Mucosa of rectum (tissue), 2 donors: ENCODE results near the gene RBM6.

Source experiments
- H3K27ac ChIP-seq, 2 donors: one replicate each; pipeline ENCODE4 v1.7.0; 2013; ENCODE audit warnings: inconsistent platforms in 2 of 2, low read depth in 2 of 2, low read length in 2 of 2
- H3K27me3 ChIP-seq, 2 donors: one replicate each; pipeline ENCODE4 v1.7.0; 2013; ENCODE audit warnings: low read length in 2 of 2; ENCODE audit not compliant: control insufficient read depth in 2 of 2, insufficient read depth in 2 of 2
- H3K36me3 ChIP-seq, 2 donors: one replicate each; pipeline ENCODE4 v1.7.0; 2013; ENCODE audit warnings: low read length in 2 of 2; ENCODE audit not compliant: control insufficient read depth in 2 of 2, insufficient read depth in 2 of 2
- H3K4me1 ChIP-seq, 2 donors: one replicate each; pipeline ENCODE4 v1.7.0; 2013; ENCODE audit warnings: low read length in 2 of 2, mild to moderate bottlenecking in 1 of 2; ENCODE audit not compliant: control insufficient read depth in 2 of 2, insufficient read depth in 2 of 2
- H3K4me3 ChIP-seq, 2 donors: one replicate each; pipeline ENCODE4 v1.7.0; 2013; ENCODE audit warnings: low read length in 2 of 2
- H3K9ac ChIP-seq, 2 donors: one replicate each; pipeline ENCODE4 v1.7.0; 2013; ENCODE audit warnings: low read length in 2 of 2, low read depth in 1 of 2, mild to moderate bottlenecking in 1 of 2
- H3K9me3 ChIP-seq, 2 donors: one replicate each; pipeline ENCODE4 v1.7.0; 2013; ENCODE audit warnings: low read length in 2 of 2; ENCODE audit not compliant: control insufficient read depth in 2 of 2
- donor health status: healthy.
- donor health status: Normal muscosa, but diverticular disease.

Gene RBM6, protein sequence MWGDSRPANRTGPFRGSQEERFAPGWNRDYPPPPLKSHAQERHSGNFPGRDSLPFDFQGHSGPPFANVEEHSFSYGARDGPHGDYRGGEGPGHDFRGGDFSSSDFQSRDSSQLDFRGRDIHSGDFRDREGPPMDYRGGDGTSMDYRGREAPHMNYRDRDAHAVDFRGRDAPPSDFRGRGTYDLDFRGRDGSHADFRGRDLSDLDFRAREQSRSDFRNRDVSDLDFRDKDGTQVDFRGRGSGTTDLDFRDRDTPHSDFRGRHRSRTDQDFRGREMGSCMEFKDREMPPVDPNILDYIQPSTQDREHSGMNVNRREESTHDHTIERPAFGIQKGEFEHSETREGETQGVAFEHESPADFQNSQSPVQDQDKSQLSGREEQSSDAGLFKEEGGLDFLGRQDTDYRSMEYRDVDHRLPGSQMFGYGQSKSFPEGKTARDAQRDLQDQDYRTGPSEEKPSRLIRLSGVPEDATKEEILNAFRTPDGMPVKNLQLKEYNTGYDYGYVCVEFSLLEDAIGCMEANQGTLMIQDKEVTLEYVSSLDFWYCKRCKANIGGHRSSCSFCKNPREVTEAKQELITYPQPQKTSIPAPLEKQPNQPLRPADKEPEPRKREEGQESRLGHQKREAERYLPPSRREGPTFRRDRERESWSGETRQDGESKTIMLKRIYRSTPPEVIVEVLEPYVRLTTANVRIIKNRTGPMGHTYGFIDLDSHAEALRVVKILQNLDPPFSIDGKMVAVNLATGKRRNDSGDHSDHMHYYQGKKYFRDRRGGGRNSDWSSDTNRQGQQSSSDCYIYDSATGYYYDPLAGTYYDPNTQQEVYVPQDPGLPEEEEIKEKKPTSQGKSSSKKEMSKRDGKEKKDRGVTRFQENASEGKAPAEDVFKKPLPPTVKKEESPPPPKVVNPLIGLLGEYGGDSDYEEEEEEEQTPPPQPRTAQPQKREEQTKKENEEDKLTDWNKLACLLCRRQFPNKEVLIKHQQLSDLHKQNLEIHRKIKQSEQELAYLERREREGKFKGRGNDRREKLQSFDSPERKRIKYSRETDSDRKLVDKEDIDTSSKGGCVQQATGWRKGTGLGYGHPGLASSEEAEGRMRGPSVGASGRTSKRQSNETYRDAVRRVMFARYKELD

DNA sequence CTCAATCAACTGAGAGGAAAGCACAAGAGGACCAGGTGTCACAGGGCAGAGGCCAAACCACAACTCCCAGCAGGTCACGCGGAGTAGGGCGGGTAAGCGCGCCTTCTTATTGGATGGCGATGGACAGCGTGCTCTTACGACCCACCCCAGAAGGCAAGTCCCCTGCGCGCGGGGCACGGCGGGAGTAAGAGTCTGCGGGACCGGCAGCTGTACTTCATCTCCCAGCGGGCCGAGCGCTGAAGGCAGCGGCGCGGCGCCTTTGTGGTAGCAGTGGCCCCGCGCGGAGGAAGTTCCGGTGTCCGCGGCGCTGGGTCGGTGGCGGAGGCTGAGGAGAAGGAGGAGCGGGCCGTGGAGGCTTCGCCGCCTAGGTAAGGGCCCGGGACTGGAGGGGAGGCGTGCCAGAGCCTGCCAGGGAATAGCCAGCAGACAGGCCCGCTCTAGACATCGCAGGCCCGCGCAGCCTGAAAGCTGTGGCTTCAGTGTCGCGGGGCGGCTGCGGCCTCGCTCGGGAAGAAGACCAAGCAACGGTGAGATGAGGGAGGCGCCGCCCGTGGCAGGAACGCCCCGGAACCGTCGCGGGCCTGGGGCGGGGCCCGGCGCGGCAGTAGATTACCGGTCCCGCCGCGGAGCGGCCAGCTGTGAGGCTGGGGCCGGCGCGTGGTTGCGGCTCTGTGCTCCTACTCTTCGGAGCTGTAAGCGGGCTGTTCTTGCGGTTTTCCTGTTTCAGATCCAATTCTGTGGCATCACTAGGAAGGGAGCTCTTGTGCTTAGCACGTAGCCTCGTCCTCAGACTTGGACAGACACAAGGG is at the start of gene RBM6:
Gene RBM6 (plus strand): TSS at position 293 of the 809 bp plus-strand sequence. CDS start 22,492 bp downstream, outside the sequence.
- Histone ChIP-seq H3K9me3 (no peaks in the 10 kb centered on the region), H3K4me3 (peak within 1 kb of the TSS; percentile 95 to 96), H3K36me3 (no peaks in the 10 kb centered on the region), H3K9ac (peak within 1 kb of the TSS; percentile 86 to 88), H3K27ac (peak within 1 kb of the TSS; percentile 98), H3K27me3 (no peaks in the 10 kb centered on the region), H3K4me1 (peaks cover 7 to 8% of the 10 kb centered on the region in 2 donors)

DNA sequence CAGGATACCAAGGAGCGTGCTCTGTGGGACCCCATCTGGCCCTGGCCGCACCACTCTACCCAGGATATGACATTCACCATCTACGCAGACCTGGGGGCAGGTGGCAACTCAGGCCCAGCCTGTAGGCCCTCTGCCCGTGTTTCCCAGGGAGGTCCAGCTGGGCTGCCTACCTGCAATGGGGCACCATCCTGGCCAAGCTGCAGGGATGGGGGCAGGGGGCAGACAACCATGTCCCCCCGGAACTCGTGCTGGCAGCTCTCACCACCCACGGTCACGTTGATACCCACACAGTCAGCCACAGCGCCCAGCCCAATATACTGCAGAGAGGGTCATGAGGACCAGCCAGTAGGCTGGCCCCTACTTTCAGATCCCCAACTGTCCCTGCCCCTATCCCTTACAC is 44.2 kb upstream of the RBM6 start:
- H3K4me3 ChIP-seq: no peak overlapping the region
- peaks cover 15 to 21% of the 10 kb centered on the region in 2 donors for H3K4me1 ChIP-seq
- H3K9ac ChIP-seq: no peak overlapping the region
- peaks cover 43% of the 10 kb centered on the region in 2 donors for H3K36me3 ChIP-seq
- no peak overlapping the region for H3K27ac ChIP-seq
- no peaks in the 10 kb centered on the region for H3K9me3 ChIP-seq
- no peaks in the 10 kb centered on the region for H3K27me3 ChIP-seq

DNA sequence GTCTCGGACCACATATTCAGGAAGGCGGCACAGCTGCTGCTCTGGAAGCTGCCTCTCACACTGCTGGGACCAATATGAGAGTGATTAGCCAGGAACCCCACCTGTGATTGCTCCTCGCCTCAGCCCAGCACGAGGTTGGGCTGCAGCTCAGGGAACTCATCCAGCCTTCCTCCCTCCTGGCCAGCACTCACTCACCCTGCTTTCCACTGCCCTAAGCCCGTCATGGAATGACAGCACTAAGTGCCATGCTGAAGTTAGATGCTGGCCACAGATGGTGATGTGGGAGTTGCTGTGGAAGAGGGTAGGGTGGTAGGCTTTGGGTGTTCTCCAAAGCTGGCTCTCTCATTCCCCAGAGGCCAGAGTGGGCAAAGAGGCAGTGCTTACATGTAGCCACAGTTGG is 43.6 kb upstream of the RBM6 start:
- no peak overlapping the region for H3K27ac ChIP-seq
- H3K4me1 ChIP-seq: peaks cover 20 to 27% of the 10 kb centered on the region in 2 donors
- no peak overlapping the region for H3K9ac ChIP-seq
- no peak overlapping the region for H3K4me3 ChIP-seq
- peaks cover 38 to 41% of the 10 kb centered on the region in 2 donors for H3K36me3 ChIP-seq
- H3K27me3 ChIP-seq: no peaks in the 10 kb centered on the region
- H3K9me3 ChIP-seq: no peaks in the 10 kb centered on the region

DNA sequence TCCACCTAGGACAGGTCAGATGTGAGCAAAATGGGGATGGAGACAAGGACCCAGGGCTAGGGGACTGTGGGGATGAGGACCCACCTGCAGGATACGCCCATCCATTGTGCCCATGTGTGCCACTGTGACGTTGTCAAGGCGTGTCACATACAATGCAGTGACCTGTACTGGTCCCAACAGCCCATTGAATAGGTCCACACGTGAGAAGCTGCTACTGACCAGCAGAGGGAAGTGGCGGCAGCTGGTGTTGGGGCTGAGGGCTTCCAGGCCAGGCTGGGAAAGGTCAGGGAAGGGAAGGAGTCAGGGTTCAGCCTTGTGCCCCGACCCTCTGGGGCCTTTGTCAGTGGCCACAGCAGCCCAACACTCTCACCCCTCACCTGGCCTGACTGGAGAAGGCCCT is 41.0 kb upstream of the RBM6 start:
- Histone ChIP-seq H3K36me3 (peaks cover 34 to 38% of the 10 kb centered on the region in 2 donors), H3K27me3 (no peaks in the 10 kb centered on the region), H3K4me1 (peaks cover 37 to 46% of the 10 kb centered on the region in 2 donors), H3K27ac (no peak overlapping the region), H3K4me3 (no peak overlapping the region), H3K9ac (peak overlapping the region in 1 of 2 donors; percentile 39), H3K9me3 (no peaks in the 10 kb centered on the region)

DNA sequence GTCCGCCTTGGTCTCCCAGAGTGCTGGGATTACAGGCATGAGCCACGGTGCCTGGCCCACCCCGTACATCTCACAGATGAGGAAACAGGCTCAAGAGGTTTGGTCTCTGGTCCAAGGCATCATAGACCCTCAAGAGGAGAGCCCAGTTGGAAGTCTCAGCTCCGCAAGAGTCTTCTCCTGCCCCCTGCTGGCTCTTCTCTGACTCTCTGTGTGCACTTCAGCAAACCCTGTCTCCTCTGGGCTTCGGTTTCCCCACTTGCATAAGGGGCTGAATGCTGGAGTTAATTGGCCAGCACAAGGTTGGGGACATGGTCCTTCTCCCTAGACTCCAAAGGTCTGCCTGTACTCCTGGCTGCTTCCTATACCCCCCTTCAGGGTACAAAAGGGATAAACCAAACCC is 40.1 kb upstream of the RBM6 start:
- Histone ChIP-seq H3K9ac (peak overlapping the region; percentile 60 to 78), H3K9me3 (no peaks in the 10 kb centered on the region), H3K4me1 (peaks cover 44 to 55% of the 10 kb centered on the region in 2 donors), H3K36me3 (peaks cover 34 to 38% of the 10 kb centered on the region in 2 donors), H3K4me3 (peak overlapping the region; percentile 33 to 52), H3K27ac (peak overlapping the region; percentile 97 to 98), H3K27me3 (no peaks in the 10 kb centered on the region)

DNA sequence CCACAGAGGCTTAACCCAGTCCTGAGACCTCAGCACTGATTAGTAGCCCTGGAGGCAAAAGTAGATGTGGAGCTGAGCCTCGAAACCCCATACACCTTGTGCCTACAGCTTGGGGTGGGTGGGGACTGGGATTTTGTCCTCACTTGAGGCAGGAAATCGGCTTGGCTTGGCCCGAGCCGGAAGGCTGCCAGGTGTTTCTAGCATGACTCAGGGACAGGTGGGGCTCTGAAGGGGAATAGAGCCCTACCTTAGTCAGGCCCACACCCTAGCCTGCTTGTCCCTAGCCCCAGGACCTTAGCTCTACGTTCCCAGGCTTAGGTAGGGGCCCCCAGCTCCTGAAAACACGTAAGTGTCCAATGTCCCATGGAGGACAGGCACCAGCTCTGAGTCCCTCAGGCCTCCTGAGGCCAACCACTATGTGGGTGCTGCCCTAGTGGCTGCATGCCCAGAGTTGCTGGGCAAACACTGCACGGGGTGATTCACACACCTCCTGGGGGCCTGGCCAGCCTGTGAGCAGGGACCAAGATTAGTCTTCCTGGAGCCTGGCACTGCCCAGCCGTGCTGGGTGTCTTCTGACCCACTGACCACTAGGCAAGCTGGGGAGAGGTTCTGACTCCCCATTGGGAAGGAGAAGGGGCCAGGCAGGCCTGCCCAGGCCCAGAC is 39.3 kb upstream of the RBM6 start:
- peaks cover 27 to 31% of the 10 kb centered on the region in 2 donors for H3K36me3 ChIP-seq
- H3K4me1 ChIP-seq: peaks cover 47 to 58% of the 10 kb centered on the region in 2 donors
- H3K27ac ChIP-seq: peak overlapping the region; percentile 97 to 98
- no peaks in the 10 kb centered on the region for H3K9me3 ChIP-seq
- H3K27me3 ChIP-seq: no peaks in the 10 kb centered on the region
- peak overlapping the region; percentile 33 to 68 for H3K4me3 ChIP-seq
- H3K9ac ChIP-seq: peak overlapping the region; percentile 72 to 78

DNA sequence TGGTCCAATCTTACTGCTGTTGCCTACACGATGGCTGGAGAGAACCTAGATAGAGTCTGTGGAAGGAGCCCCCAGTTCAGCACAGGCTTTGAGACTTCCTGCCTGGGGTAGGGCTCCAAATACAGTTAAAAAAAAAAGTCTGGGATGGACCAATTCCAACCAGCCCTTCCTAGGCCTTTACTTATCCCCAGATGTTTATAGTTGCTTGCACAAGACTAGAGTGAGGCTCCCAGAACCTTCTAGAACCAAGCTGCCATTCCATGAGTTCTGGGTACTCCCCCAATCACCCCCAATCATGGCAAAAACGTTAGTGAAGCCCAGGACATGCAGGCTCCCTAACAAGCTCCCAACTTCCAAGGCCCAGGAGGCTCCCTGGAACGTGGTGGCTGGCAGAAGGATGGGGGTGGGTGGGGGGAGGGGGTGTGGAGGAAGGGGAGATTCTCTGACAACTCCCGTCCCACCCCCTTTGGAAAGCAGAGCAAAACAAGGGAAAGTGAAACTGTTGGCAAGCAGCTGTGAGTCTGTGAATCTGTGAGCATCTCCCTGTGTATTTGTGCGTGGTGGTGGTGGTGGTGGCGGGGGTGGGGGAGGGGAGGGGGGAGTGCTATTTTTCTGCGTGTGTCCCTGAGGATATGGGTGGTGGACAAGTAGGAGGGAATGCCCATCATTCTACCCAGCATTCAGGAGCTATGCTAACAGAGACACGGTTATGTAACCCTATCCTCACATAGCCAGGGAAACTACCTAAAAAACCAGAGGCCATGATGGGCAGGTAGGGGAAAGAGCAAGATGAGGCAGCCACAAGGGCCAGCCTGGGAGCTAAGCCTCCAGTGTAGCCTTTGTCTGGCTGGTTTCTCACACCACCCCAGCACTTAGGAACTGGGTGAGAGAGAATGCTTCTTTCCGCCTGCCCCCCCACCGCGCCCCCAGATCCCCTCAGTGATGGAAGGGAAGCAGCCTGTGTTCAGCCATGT is 38.3 kb upstream of the RBM6 start:
- peaks cover 17 to 21% of the 10 kb centered on the region in 2 donors for H3K36me3 ChIP-seq
- peaks cover 58 to 68% of the 10 kb centered on the region in 2 donors for H3K4me1 ChIP-seq

DNA sequence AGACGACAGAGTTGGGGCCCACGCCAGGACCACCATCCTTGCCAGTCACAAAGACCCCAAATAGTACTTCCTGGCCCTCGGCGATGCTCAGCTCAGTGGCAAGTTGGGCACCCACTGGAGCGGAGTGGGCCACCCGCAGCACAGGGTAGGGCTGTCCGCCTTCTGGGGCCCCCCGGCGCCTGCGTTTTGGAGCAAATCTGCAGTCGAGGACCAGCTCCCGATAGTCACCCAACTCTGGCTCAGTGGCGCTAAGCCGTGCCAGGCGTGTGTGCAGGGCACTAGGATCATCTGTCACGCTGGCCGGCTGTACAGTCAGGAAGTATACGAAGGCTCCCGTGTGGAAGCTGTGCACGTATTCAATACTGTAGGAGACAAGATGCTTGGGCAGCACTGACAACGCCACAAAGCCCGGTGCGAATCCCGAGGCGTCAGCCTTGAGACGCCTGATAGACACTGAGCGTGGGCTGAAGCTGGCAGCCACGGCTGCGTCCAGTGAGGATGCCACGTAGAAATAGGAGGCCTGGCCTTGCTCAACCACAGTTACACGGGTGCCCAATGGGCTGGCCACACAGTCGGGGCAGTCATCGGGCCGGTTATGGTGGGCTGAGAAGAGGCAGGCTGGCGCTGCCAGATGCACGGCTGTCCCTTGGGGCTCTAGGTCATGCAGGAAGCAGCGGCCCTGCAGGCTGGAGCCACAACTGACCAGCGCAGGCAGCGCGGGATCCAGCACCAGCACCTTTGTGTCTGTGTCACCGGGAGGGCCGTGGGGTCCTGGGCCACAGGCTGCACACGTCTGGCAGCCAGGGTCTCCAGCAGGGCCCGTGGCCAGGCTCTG is 37.2 kb upstream of the RBM6 start:
- peaks cover 59 to 69% of the 10 kb centered on the region in 2 donors for H3K4me1 ChIP-seq
- peak overlapping the region; percentile 75 to 92 for H3K9ac ChIP-seq
- H3K27ac ChIP-seq: peak overlapping the region; percentile 82 to 92
- H3K4me3 ChIP-seq: peak overlapping the region; percentile 75 to 76
- peaks cover 7 to 11% of the 10 kb centered on the region in 2 donors for H3K36me3 ChIP-seq
- H3K27me3 ChIP-seq: no peaks in the 10 kb centered on the region
- H3K9me3 ChIP-seq: no peaks in the 10 kb centered on the region

More for the DNA sequence above, 38.3 kb upstream of the RBM6 start:
- Histone ChIP-seq H3K9ac (peak overlapping the region; percentile 72 to 92), H3K27ac (peak overlapping the region; percentile 97 to 98), H3K27me3 (no peaks in the 10 kb centered on the region), H3K4me3 (peak overlapping the region; percentile 75 to 76), H3K9me3 (no peaks in the 10 kb centered on the region)
